ENCODE data around the gene ASCL2. TPM values are rescaled to one million over a fixed set of nuclear protein-coding genes. Genes with fewer than 3 reads are reported as not detected.

The ASCL2 gene
- total RNA-seq, 1 donor from 2014 or later = 2.2 TPM

DNA sequence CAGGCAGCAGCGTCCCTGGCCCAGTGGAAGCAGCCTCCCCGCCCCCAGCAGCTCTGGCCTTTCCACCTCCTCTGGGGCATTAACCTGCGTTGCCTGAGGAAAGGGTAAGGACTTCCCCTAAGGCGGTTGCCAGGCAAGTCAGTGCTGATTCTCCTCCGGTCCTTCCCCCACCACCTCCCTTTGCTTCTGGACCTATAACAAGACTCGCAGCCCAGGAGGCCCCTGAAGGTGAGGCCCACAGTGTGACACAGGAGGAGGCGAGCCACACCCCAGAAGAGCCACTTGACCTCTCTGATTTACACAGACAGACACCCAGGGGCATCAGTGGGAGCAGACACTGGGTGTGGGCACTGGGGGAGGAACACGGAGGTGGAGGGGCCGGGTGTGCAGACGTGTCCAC is 35.4 kb downstream of the ASCL2 start:
- no peak overlapping the region for H3K4me3 ChIP-seq
- intact Hi-C loops (cut with DNase I) = no loop called here
- H3K36me3 ChIP-seq = no peaks in the 10 kb centered on the region
- peaks cover 6% of the 10 kb centered on the region for H3K9me3 ChIP-seq
- H3K4me1 ChIP-seq = no peaks in the 10 kb centered on the region
- ATAC-seq = peak; percentile 15
- TF ChIP-seq, protein P1, sequence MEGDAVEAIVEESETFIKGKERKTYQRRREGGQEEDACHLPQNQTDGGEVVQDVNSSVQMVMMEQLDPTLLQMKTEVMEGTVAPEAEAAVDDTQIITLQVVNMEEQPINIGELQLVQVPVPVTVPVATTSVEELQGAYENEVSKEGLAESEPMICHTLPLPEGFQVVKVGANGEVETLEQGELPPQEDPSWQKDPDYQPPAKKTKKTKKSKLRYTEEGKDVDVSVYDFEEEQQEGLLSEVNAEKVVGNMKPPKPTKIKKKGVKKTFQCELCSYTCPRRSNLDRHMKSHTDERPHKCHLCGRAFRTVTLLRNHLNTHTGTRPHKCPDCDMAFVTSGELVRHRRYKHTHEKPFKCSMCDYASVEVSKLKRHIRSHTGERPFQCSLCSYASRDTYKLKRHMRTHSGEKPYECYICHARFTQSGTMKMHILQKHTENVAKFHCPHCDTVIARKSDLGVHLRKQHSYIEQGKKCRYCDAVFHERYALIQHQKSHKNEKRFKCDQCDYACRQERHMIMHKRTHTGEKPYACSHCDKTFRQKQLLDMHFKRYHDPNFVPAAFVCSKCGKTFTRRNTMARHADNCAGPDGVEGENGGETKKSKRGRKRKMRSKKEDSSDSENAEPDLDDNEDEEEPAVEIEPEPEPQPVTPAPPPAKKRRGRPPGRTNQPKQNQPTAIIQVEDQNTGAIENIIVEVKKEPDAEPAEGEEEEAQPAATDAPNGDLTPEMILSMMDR (IDR thresholded peaks at IDR 0.05) = no peak
- H3K27ac ChIP-seq = no peak overlapping the region
- H3K27me3 ChIP-seq = no peaks in the 10 kb centered on the region
- no peak for DNase-seq

DNA sequence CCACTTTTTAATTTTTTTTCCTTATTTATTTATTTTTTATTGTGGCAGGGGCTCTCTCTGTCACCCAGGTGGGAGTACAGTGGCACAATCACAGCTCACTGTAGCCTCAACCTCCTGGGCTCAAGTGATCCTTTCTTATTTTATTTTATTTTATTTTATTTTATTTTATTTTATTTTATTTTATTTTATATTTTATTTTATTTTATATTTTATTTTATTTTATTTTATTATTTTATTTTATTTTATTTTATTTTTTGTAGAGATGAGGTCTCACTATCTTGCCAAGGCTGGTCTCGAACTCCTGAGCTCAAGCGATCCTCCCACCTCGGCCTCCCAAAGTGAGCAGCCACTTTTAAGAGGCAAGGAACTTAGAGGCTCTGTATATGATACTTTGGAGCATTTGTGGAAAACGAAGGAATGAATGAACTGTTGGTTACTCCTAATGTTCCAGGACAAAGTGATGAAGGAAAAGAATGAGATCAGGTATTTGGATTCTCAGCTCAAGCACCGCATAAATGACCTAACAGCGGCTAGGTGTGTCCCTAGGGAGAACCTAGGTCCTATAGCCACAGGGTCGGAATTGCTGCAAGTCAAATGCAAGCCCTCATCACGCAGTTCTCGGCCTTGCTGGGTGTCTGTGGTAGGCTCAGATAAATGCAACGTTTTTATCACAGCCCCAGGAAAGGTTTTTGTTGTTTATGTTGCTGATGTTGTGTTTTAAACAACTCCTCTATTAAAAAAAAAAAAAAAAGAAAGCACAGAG is 36.5 kb downstream of the ASCL2 start:
- TF ChIP-seq, protein P1 (IDR thresholded peaks at IDR 0.05) = no peak
- intact Hi-C loops (cut with DNase I) = no loop called here
- Histone ChIP-seq H3K27ac (no peak overlapping the region), H3K9me3 (peaks cover 11% of the 10 kb centered on the region), H3K4me1 (no peaks in the 10 kb centered on the region), H3K27me3 (no peaks in the 10 kb centered on the region), H3K36me3 (no peaks in the 10 kb centered on the region), H3K4me3 (no peak overlapping the region)
- ATAC-seq (no peak), DNase-seq (no peak)

DNA sequence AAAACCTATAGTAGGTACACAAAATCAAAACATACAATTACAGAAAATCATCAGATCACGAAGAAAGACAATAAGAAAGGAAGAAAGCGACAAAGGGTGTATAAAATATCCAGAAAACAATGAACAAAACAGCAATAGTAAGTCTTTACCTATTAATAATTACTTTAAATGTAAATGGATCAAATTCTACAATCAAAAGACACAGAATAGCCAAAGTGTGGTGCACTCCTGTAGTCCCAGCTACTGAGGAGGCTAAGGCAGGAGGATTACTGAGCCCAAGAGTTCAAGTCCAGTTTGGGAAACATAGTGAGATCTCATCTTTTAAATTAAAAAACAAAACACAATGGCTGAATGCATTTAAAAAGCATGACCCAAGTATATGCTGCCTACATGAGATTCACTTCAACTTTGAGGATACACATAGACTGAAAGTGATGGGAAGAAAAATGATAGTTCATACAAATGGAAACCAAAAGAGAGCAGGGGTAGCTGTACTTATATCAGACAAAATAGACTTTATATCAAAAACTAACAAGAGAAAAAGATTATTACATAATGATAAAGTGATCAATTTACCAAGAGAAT is 40.6 kb downstream of the ASCL2 start:
- peaks cover 11% of the 10 kb centered on the region for H3K9me3 ChIP-seq
- no peak overlapping the region for H3K4me3 ChIP-seq
- TF ChIP-seq, protein P1 (IDR thresholded peaks at IDR 0.05) = no peak
- intact Hi-C loops (cut with DNase I) = no loop called here
- no peaks in the 10 kb centered on the region for H3K27me3 ChIP-seq
- no peak for ATAC-seq
- no peaks in the 10 kb centered on the region for H3K36me3 ChIP-seq
- no peak overlapping the region for H3K27ac ChIP-seq
- no peaks in the 10 kb centered on the region for H3K4me1 ChIP-seq
- DNase-seq = no peak

DNA sequence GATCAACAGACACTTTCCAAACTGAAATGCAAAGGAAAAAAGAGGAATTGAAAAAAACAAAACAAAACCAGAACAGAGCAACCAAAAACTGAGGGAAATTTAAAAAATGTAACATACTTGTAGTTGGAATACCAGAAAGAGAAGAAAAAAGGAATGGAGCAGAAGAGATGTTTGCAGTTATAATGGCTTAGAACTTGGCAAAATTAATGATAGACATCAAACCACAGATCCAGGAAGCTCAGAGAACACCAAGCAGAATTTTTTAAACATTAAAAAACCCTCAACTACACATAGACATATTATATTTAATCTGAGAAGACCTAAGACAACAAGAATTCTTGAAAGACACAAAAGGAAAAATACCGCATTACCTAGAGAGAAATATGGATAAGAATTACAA is 46.1 kb downstream of the ASCL2 start:
- H3K4me1 ChIP-seq = no peaks in the 10 kb centered on the region
- intact Hi-C loops (cut with DNase I) = no loop called here
- ATAC-seq (no peak), DNase-seq (no peak)
- TF ChIP-seq, protein P1 (IDR thresholded peaks at IDR 0.05) = no peak
- H3K27ac ChIP-seq = no peak overlapping the region
- no peak overlapping the region for H3K4me3 ChIP-seq
- H3K9me3 ChIP-seq = no peaks in the 10 kb centered on the region
- no peaks in the 10 kb centered on the region for H3K36me3 ChIP-seq
- no peaks in the 10 kb centered on the region for H3K27me3 ChIP-seq

DNA sequence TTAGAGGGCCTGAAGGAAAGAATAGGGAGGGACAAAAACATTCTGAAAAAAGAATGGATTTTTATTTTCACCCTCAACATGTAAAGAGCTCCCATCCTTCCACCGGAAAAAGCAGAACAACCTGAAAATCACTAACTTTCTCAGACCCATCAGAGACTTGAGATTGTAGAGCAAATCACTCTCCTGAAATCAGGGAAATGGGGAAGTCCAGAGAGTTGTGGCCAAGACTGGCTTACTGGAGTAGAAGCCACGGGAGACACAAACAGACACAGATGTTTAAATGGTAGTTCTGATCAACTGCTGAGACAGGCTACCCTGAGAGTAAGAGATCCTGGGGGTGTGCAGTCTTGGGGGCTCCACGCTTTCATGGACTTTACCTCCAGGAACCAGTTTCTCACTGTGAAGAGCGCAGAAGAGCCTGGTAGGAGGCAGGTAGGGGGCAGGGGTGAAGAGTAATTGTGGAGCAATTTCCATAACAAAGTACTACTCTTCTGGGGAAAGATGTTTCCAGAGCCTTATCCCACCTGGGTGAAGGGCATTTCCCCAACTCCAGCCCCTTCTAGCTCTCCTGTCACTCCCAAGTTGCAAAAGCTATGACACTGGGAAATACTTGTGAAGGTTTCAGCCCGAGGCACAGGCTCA is 47.1 kb downstream of the ASCL2 start:
- Histone ChIP-seq H3K4me3 (no peak overlapping the region), H3K9me3 (no peaks in the 10 kb centered on the region), H3K36me3 (no peaks in the 10 kb centered on the region), H3K27ac (no peak overlapping the region), H3K27me3 (no peaks in the 10 kb centered on the region), H3K4me1 (no peaks in the 10 kb centered on the region)
- DNase-seq (no peak), ATAC-seq (peak; percentile 64)
- TF ChIP-seq, protein P1 (IDR thresholded peaks at IDR 0.05) = no peak
- intact Hi-C loops (cut with DNase I) = no loop called here

All from upper lobe of right lung (tissue), 1 donor.